GM12892 (cell line): ENCODE data around the gene SERPINE1.

Experiments used
- POLR2A ChIP-seq: IDR thresholded peaks from 2 replicates; pipeline ENCODE4 v1.6.1; 2011; ENCODE audit warnings: low read depth, low read length, control low read depth
- POLR2AphosphoS5 ChIP-seq: IDR thresholded peaks from 2 replicates; pipeline ENCODE4 v1.6.1; 2011; ENCODE audit warnings: low read depth, low read length, control low read depth

DNA sequence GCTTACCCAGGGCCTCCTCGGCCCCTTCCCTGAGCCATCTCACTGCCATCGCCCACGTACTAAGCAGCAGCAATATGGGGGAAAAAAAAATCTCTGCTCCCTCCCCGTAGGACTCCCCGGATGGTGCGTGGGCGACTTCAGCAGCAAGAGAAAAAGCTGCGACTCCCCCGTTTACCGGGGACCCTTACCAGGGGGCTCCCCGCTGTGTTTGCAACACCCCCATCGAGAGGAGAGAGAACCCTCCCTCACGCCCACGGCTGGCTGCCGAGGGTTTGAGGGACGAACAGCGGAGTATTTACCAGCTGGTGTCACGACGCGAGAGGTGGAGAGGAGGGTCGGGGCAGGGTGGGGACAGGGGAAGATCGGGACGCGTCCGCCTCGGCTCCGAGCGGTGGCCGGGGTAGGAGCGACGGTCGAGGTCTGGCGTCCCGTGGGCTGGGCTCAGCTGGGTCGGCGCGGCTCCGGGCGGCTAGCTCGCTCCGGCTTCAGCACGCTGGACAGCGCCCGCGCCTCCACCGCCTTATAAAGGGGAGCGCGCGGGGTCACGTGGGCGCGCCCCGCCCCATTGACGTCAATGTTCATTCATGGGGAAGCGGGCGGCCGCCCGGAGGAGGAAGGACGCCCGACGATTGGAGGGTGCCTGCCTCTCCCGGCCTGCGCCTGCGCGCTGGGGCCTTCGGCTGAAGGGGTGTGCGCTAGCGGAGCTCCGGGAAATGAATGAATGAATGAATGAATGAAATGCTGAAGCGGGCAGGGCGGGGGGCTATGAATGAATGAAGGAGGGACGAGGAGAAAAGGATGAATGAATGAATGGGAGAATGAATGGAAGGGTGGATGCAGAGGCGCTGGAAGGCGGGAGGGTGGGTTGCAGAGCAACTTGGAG lies 38.4 kb downstream of the SERPINE1 start, which contains the start of gene VGF:
- TF ChIP-seq POLR2A (no peak), POLR2AphosphoS5 (no peak)
